Uterus (tissue), 4 donors: ENCODE measurements around the gene NTPCR. TPM values are rescaled to one million over a fixed set of nuclear protein-coding genes. Genes with fewer than 3 reads are reported as not detected.

ENCODE experiments used
- DNase-seq, 2 donors: peaks; one replicate each; pipeline ENCODE4 v3.0.0-alpha.2; 2019 to 2020
- H3K27ac ChIP-seq, 2 donors: fragments of 200-600 bp; sonication (generic); 1 replicate in 1 of 2; 2 replicates in 1 of 2; pipeline ENCODE4 v1.5.1; 2016 to 2018
- H3K27me3 ChIP-seq, 2 donors: fragments of 200-600 bp; sonication (generic); one replicate each; pipeline ENCODE4 v1.5.1; 2018 to 2019; ENCODE audit warnings: control low read depth in 1 of 2
- H3K36me3 ChIP-seq, 2 donors: fragments of 200-600 bp; sonication (generic); one replicate each; pipeline ENCODE4 v1.5.1; 2019; ENCODE audit warnings: control low read depth in 1 of 2
- H3K4me1 ChIP-seq, 2 donors: fragments of 200-600 bp; sonication (generic); one replicate each; pipeline ENCODE4 v1.5.1; 2018 to 2019; ENCODE audit warnings: control low read depth in 1 of 2
- H3K4me3 ChIP-seq, 2 donors: fragments of 200-600 bp; sonication (generic); 1 replicate in 1 of 2; 2 replicates in 1 of 2; pipeline ENCODE4 v1.5.1; 2018 to 2019; ENCODE audit warnings: mild to moderate bottlenecking in 1 of 2
- H3K9me3 ChIP-seq, 2 donors: fragments of 200-600 bp; sonication (generic); one replicate each; pipeline ENCODE4 v1.5.1; 2019; ENCODE audit warnings: control low read depth in 1 of 2
- CTCF ChIP-seq, 4 experiments: fragments of 200-600 bp in 2 of 4; fragments of 450-650 bp in 2 of 4; sonication (generic) in 2 of 4; IDR thresholded peaks; one replicate each; pipeline ENCODE4 v1.5.1; 2016 to 2019; ENCODE audit warnings: antibody characterized with exemption in 4 of 4, mild to moderate bottlenecking in 2 of 4, moderate library complexity in 1 of 4
- POLR2A ChIP-seq, 2 donors: fragments of 450-650 bp; IDR thresholded peaks; one replicate each; pipeline ENCODE4 v1.6.1; 2016; ENCODE audit warnings: antibody characterized with exemption in 2 of 2, mild to moderate bottlenecking in 1 of 2, moderate library complexity in 1 of 2
- intact Hi-C: fragments of 100-400 bp; cut with DNase I; formaldehyde crosslinking; loops from one replicate; pipeline ENCODE4 v1.15.1; 2023; ENCODE audit warnings: low total_unique reads
- total RNA-seq, 4 donors: library from RNA; depleted of rRNA in 3 of 4; stranded (reverse); fragments of >200 nt in 3 of 4; gene quantifications; one replicate each; pipeline versions ENCODE4 v1.1.0 to v1.2.4, GENCODE V29; 2014 to 2023
- donor health status: DM: yes; HTN: yes; CAD: no.

Gene NTPCR
- total RNA-seq, 4 donors from 2014 or later: 7.4 to 30.1 (median 17.1) TPM

- no peaks in the 10 kb centered on the region for H3K27me3 ChIP-seq
- no peaks in the 10 kb centered on the region for H3K36me3 ChIP-seq
- intact Hi-C loops: loop anchor here (10.0 kb wide), 1 partner anchor 317 kb away; the partner anchor contains the start of gene SIPA1L2
- no peaks in the 10 kb centered on the region for H3K9me3 ChIP-seq
- H3K4me1 ChIP-seq: no peaks in the 10 kb centered on the region
- no peak for TF ChIP-seq CTCF (IDR thresholded peaks at IDR 0.05)
- TF ChIP-seq POLR2A (IDR thresholded peaks at IDR 0.05): no peak
- H3K4me3 ChIP-seq: peak overlapping the region; percentile 92 to 94
- no peak for DNase-seq
- H3K27ac ChIP-seq: no peak overlapping the region
These were observed 1.2 kb downstream of the NTPCR start for GRCh38 chr1:232951605-232952004.

- no peaks in the 10 kb centered on the region for H3K36me3 ChIP-seq
- intact Hi-C loops: loop anchor here (10.0 kb wide), 1 partner anchor 318 kb away; the partner anchor contains the start of gene SIPA1L2
- no peaks in the 10 kb centered on the region for H3K4me1 ChIP-seq
- H3K27me3 ChIP-seq: no peaks in the 10 kb centered on the region
- H3K27ac ChIP-seq: no peak overlapping the region
- no peak overlapping the region for H3K4me3 ChIP-seq
- no peak for DNase-seq
- no peaks in the 10 kb centered on the region for H3K9me3 ChIP-seq
- TF ChIP-seq POLR2A (IDR thresholded peaks at IDR 0.05): no peak
- TF ChIP-seq CTCF (IDR thresholded peaks at IDR 0.05): peak in 2 of 4 experiments; percentile 27 to 44
These were observed 2.4 kb downstream of the NTPCR start for GRCh38 chr1:232952514-232953499.

- TF ChIP-seq POLR2A (IDR thresholded peaks at IDR 0.05) (no peak), CTCF (IDR thresholded peaks at IDR 0.05) (no peak)
- intact Hi-C loops: loop anchor here (10.0 kb wide), 1 partner anchor 320 kb away; the partner anchor contains the start of gene SIPA1L2
- no peaks in the 10 kb centered on the region for H3K27me3 ChIP-seq
These were observed 4.4 kb downstream of the NTPCR start for GRCh38 chr1:232954594-232955365.

GRCh38 chr1:232956081-232956480 is 5.7 kb downstream of the NTPCR start:
- TF ChIP-seq CTCF (IDR thresholded peaks at IDR 0.05) (no peak), POLR2A (IDR thresholded peaks at IDR 0.05) (no peak)
- H3K36me3 ChIP-seq: no peaks in the 10 kb centered on the region
- H3K27me3 ChIP-seq: no peaks in the 10 kb centered on the region
- no peaks in the 10 kb centered on the region for H3K9me3 ChIP-seq
- no peak overlapping the region for H3K27ac ChIP-seq
- DNase-seq: no peak
- H3K4me1 ChIP-seq: no peaks in the 10 kb centered on the region
- intact Hi-C loops: loop anchor here (10.0 kb wide), 1 partner anchor 321 kb away; the partner anchor contains the start of gene SIPA1L2
- H3K4me3 ChIP-seq: no peak overlapping the region

More at GRCh38 chr1:232954594-232955365, 4.4 kb downstream of the NTPCR start:
- H3K4me1 ChIP-seq: no peaks in the 10 kb centered on the region
- no peak overlapping the region for H3K27ac ChIP-seq
- no peaks in the 10 kb centered on the region for H3K36me3 ChIP-seq
- no peak overlapping the region for H3K4me3 ChIP-seq
- H3K9me3 ChIP-seq: no peaks in the 10 kb centered on the region
- DNase-seq: no peak
